HUES6 (cell line): ENCODE data around the gene DPY19L2.
"Not testable (repeated sequence)": the region's sequence is repeated elsewhere in the genome, so short reads cannot be mapped to it uniquely, and the experiment has no call there.

Experiments
- H3K27ac ChIP-seq: 2 replicates; pipeline ENCODE4 v1.7.0; 2013; ENCODE audit warnings: low read depth, mild to moderate bottlenecking, low read length, inconsistent platforms
- H3K27me3 ChIP-seq: 2 replicates; pipeline ENCODE4 v1.6.1; 2013; ENCODE audit warnings: low read length; ENCODE audit not compliant: control insufficient read depth, insufficient read depth
- H3K36me3 ChIP-seq: 2 replicates; pipeline ENCODE4 v1.6.1; 2013; ENCODE audit warnings: low read length; ENCODE audit not compliant: control insufficient read depth, insufficient read depth
- H3K4me1 ChIP-seq: 2 replicates; pipeline ENCODE4 v1.6.1; 2013; ENCODE audit warnings: low read length; ENCODE audit not compliant: control insufficient read depth, insufficient read depth
- H3K4me3 ChIP-seq: 2 replicates; pipeline ENCODE4 v1.5.1; 2013; ENCODE audit warnings: low read depth, low read length
- H3K9ac ChIP-seq: one replicate; pipeline ENCODE4 v1.6.1; 2013; ENCODE audit warnings: mild to moderate bottlenecking, low read length
- H3K9me3 ChIP-seq: 2 replicates; pipeline ENCODE4 v1.6.1; 2013; ENCODE audit warnings: low read depth, low read length; ENCODE audit not compliant: control insufficient read depth, insufficient read depth

The DPY19L2 gene

DNA sequence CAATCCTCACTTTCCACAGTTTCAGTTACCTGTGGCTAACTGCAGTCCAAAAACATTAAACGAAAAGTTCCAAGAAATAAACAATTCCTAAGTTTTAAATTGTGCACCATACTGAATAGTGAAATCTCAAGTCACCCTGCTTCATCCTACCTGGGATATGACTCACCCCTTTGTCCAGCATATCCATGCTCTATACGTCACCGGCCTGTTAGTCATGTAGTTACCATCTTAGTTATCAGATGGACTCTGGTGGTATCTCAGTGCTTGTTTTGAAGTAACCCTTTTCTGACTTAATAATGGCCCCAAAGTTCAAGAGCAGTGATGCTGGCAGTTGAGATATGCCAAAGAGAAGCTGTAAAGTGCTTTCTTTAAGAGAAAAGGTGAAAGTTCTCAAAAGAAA is 83.9 kb downstream of the DPY19L2 start:
- not testable (repeated sequence) for H3K27me3 ChIP-seq, H3K36me3 ChIP-seq, H3K4me3 ChIP-seq, H3K4me1 ChIP-seq, H3K9ac ChIP-seq, H3K27ac ChIP-seq, H3K9me3 ChIP-seq

DNA sequence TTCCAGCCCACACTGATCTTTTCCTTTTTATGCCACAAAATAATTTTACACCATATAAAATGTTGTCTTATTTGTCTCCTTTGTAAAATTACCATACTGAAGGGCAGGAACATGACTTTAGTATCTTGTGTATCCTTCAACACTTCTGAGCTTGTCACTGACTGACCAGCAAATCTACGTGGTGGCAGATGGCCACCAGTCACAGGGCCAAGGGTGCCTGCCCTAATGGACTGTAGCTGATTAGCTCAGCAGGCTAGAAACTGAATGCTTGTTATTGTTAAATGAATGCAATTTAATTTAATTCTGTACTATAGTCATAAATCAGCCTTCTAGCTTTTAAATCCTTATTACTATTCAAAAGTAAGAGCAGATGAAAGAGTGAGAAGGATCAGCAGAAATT is 85.0 kb downstream of the DPY19L2 start:
- H3K27ac ChIP-seq, H3K9ac ChIP-seq, H3K27me3 ChIP-seq, H3K4me1 ChIP-seq, H3K36me3 ChIP-seq, H3K9me3 ChIP-seq, H3K4me3 ChIP-seq: not testable (repeated sequence)

DNA sequence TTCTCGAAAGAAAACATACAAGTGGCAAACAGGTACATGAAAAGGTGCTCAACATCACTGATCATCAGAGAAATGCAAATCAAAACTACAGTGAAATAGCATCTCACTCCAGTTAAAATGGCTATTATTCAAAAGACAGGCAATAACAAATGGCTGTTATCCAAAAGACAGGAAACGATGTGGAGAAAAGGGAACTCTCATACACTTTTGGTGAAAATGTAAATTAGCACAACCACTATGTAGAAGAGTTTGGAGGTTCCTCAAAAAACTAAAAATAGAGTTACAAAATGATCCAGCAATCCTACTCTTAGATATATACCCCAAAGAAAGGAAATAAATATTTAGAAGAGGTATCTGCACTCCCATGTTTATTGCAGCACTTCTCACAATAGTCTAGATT is 90.7 kb downstream of the DPY19L2 start:
- H3K9ac ChIP-seq, H3K27me3 ChIP-seq, H3K9me3 ChIP-seq, H3K4me3 ChIP-seq, H3K36me3 ChIP-seq, H3K4me1 ChIP-seq, H3K27ac ChIP-seq: not testable (repeated sequence)

DNA sequence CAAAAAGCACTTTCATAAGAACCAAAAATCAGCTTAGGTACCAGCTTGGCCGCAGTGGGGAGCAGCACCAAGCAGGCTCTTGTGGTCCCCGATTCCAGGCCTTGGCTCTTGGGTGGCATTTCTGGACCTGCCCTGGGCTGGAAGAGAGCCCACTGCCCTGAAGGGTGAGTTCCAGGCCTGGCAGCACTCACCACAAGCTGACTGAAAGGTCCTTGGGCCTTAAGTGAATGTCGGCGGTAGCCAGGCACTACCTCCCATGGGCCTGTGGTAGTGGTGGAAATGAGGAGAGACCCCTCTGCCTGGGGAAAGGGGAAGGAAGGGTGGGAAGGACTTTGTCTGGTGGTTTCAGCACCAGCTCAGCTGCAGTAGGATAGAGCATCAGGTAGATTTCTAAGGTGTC is 96.3 kb downstream of the DPY19L2 start:
- H3K27me3 ChIP-seq, H3K4me1 ChIP-seq, H3K9me3 ChIP-seq, H3K36me3 ChIP-seq, H3K4me3 ChIP-seq, H3K27ac ChIP-seq, H3K9ac ChIP-seq: not testable (repeated sequence)

DNA sequence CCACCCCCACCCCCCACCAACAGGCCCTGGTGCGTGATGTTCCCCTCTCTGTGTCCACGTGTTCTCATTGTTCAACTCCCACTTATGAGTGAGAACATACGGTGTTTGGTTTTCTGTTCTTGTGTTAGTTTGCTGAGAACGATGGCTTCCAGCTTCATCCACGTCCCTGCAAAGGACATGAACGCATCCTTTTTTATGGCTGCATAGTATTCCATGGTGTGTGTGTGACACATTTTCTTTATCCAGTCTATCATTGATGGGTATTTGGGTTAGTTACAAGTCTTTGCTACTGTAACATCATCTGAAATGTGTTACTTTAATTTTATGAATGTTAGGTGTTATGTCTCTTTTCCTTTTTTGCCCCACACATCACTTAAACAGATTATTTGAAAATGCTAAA is 109.8 kb downstream of the DPY19L2 start:
- H3K9ac ChIP-seq, H3K36me3 ChIP-seq, H3K4me3 ChIP-seq, H3K9me3 ChIP-seq, H3K27me3 ChIP-seq, H3K4me1 ChIP-seq, H3K27ac ChIP-seq: not testable (repeated sequence)

DNA sequence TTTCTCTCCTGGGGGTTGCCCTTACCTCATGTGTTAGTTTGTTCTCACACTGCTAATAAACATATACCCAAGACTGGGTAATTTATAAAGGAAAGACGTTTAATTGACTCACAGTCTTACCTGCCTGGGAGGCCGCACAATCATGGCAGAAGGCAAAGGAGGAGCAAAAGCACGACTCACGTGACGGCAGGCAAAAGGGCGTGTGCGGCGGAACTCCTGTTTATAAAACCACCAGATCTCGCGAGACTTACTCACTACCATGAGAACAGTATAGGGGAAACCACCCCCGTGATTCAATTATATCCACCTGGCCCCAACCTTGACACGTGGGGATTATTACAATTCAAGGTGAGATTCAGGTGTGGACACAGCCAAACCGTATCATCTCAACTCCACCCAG is 116.9 kb downstream of the DPY19L2 start:
- not testable (repeated sequence) for H3K9ac ChIP-seq, H3K27me3 ChIP-seq, H3K27ac ChIP-seq, H3K9me3 ChIP-seq, H3K4me3 ChIP-seq, H3K4me1 ChIP-seq, H3K36me3 ChIP-seq

DNA sequence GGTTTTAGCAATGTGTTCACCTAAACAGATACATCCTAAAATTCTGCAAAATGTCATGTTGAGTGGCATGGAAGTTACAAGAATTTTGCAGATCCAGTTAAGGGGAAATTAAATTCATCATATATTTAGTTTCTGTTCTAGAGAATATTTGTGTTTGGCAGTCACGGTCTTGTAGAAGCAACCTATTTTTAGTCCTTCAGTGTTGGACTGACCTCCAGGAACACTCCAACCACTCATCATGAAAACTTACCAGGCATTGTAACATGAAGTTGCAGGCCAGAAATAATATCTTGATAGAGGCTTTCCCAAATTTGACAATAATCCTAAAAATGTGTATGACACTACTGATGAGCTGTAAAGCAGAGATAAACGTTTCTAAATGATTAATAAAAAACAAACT is 119.3 kb downstream of the DPY19L2 start:
- H3K27ac ChIP-seq, H3K9ac ChIP-seq, H3K27me3 ChIP-seq, H3K36me3 ChIP-seq, H3K4me1 ChIP-seq, H3K4me3 ChIP-seq, H3K9me3 ChIP-seq: not testable (repeated sequence)

DNA sequence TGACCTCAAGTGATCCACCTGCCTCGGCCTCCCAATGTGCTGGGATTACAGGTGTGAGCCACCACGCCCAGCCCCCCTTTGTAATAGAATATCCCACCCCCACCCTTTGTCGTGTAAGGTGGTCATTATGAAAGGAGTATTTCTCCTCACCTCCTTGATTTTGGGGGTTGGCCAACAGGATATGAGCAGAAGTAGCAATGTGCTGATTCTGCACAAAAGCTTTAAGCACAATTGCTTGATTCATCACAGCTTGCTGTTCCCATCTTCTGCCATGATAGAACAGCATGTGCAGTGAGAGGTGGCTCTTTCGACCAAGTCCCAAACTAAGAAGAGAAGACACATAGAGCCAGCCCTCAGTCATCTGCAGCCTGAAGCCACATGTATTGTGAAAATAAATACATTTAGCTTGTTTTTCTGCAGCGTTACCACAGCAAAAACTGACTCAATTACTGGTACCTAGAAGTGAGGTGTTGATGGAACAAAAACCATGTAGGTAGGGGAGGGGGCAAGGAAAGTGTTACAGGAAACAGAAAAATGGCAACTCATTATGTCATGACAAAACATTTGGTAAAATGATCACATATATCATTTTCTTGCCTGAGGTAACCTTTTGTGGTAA is 122.9 kb downstream of the DPY19L2 start:
- H3K9me3 ChIP-seq, H3K36me3 ChIP-seq, H3K9ac ChIP-seq, H3K27me3 ChIP-seq, H3K4me1 ChIP-seq, H3K27ac ChIP-seq, H3K4me3 ChIP-seq: not testable (repeated sequence)

DNA sequence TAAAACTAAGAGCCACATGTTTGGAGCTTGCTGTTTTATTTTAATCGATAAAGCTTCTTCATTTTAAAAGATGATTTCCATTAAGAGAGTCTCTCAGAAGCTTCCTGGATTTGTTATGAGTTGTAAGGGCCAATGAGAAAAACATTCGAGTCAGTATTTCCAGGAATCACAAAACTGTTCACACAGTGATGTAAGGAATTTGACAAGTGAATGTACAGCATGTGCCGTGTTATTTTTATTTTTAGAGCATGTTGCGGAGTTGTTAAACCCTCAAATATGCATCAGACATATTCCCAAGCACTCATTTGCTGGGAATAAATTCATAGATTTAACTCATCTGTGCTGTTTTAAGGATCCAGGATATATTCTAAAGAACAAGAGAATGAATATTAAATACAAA is 129.6 kb downstream of the DPY19L2 start:
- H3K9me3 ChIP-seq, H3K27ac ChIP-seq, H3K4me1 ChIP-seq, H3K4me3 ChIP-seq, H3K27me3 ChIP-seq, H3K9ac ChIP-seq, H3K36me3 ChIP-seq: not testable (repeated sequence)

DNA sequence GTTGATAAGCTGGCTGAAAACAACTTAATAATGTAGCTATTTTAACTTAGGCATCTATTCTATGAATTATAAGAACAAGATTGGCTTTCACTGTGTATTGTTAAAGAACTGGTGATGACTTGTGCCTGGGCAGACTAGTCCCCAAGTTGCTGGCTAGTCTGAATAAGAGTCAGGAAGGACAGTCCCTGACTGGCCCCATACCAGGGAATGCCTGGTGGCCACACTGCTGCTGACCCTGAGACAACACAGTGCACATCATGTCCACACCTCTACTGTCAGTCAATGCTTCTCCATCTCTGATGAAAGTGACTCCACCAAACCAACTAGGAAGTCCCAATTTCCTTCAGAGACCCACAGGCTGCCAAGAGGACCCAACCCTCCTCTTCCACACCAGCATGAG is 130.5 kb downstream of the DPY19L2 start:
- H3K27ac ChIP-seq, H3K36me3 ChIP-seq, H3K9ac ChIP-seq, H3K4me1 ChIP-seq, H3K9me3 ChIP-seq, H3K27me3 ChIP-seq, H3K4me3 ChIP-seq: not testable (repeated sequence)

DNA sequence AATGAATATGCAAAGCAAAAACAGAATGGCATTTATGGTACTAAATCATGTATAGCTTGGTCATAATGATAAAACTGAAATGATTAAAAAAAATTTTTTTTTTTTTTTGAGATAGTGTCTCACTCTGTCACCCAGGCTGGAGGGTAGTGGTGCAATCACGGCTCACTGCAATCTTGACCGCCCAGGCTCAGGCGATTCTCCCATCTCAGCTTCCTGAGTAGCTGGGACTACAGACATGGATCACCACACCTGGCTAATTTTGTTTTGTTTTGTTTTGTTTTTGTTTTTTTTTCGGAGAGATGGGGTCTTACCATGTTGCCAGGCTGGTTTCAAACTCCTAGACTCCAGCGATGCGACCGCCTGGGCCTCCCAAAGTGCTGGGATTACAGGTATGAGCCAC is 138.7 kb downstream of the DPY19L2 start:
- H3K9me3 ChIP-seq, H3K4me3 ChIP-seq, H3K36me3 ChIP-seq, H3K9ac ChIP-seq, H3K27ac ChIP-seq, H3K27me3 ChIP-seq, H3K4me1 ChIP-seq: not testable (repeated sequence)

DNA sequence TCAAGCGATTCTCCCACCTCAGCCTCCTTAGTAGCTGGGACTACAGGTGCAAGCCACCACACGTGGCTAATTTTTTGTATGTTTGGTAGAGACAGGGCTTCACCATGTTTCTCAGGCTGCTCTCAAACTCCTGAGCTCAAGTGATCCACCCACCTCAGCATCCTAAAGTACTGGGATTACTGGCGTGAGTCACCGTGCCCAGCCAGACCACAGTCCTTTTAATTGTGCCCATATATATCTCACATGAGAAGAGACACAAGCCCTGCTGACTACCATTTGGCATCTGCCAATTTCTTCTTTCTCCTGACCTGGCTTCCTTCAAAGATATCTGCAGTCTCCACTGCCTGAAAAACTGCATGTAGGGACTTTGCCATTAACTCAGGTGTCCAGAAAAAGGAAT is 142.5 kb downstream of the DPY19L2 start:
- Histone ChIP-seq H3K4me1 (no peaks in the 10 kb centered on the region), H3K27ac (no peak overlapping the region)

More for the DNA sequence above, 142.5 kb downstream of the DPY19L2 start:
- no peak overlapping the region for H3K4me3 ChIP-seq
- H3K9me3 ChIP-seq = no peaks in the 10 kb centered on the region
- no peaks in the 10 kb centered on the region for H3K27me3 ChIP-seq
- H3K9ac ChIP-seq = no peak overlapping the region
- no peaks in the 10 kb centered on the region for H3K36me3 ChIP-seq
